HG02610 (cell line): ENCODE data around the gene C2orf69.

Experiments
- ATAC-seq: cut with Tn5 transposase; IDR thresholded peaks from one replicate; pipeline ENCODE4 v1.9.1; 2021; ENCODE audit warnings: mild to moderate bottlenecking, moderate library complexity; ENCODE audit not compliant: unreplicated experiment

The C2orf69 gene

DNA sequence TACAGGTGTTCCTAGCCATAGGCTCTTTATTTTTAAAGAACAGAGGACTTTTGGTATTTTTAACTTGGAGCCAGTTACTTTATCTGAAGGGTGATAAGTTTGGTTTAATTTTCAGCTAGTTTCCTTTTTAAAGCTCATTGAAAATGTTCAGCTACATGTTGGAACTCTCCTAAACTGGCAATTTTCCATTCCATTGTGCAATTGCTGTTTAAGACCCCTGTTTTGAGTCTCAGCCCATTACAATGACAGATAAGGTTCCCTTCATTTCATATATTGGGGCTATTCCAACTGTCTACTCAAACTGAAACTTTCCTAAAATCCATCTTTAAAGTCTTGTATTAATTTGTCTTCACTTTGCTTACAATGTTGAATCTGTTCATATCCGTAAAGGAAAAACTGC lies 55.9 kb downstream of the C2orf69 start:
- ATAC-seq = no peak

DNA sequence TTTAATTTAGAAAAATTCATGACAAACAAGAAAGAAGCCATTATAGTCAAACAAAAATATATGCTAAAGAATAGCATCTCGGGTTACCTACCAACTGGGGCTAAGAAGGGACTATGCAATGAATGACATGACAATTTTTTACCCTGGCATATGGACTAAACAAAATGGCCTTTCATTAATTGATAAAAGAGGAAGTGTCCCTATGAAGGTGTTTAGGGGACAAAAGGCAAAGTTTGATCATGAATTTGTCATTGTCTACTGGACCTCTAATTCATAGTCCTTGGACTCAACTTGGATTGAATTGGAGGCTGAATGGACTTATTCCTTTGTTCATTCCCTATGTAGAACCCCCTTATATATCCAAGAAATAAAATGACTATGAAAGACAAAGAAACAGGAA lies 57.0 kb downstream of the C2orf69 start:
- no peak for ATAC-seq

DNA sequence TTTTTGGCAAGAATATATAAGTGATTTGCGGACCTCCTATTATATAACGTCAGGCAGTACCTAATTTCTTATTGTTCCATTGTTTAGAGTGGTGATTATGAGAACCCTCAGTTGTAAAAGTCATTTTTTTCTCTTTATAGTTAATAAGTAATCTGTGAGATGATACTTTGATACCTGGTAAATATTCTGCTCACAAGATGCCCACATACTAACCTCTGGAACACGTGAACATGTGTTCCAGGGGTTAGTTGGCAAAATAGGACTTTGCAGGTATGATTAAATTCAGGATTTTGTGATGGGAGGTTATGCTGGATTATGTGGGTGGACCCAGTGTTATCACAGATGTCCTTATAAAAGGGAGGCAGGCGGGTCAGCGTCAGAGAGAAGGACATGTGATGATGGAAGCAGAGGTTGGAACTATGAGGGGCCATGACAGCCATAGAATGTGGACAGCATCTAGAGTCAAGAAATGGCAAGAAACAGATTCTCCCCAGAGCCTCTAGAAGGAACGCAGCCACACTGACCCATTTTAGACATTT lies 61.1 kb downstream of the C2orf69 start:
- ATAC-seq = no peak

DNA sequence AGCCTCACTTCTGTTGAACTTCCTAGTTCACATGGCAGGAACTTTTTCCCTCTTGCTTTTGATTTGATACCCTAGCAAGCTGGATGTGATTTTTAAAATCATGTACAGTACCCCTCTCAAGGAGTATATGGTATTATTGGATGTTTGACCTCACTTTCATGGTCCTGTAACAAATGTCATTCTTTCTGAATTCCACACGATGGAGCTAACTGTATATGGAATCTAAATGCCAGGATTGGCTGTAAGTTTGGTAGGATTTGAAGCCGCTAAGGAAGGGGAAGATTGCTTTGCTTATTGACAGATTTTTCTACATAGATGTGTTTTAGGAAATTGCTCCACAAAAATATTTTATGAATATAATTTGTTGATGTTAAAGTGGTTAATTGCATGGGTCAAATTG lies 62.6 kb downstream of the C2orf69 start:
- no peak for ATAC-seq

DNA sequence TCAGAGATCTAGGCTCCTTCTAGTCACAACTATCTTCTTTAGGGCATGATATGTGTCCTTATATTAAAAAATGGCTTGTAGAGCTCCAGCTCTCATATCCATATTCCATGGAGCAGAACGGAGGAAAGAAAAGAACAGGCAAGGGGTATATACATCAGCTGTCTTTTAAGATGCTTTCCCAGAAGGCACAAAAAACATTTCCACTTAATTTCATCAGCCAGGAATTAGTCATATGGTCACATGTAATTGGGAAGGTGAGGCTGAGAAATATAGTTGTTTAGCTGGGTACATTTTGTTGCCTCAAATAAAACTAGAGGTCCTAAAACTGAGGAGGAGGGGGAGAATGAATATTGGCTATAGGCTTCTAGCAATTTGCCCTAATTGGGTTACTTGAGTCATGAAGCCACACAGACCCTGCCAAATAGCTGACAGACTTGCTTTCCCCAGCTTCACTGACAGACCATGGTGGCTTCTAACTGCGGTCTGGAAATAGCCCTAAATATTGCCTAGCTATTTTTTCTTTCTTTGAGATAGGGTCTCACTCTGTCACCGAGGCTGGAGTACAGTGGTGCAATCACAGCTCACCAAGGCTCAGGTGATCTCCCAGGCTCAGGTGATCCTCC lies 64.3 kb downstream of the C2orf69 start:
- no peak for ATAC-seq
